Cardiac fibroblast (primary cell): ENCODE data around the gene CDC16.

Source experiments
- DNase-seq, 2 donors: peaks; one replicate each; pipeline versions ENCODE4 v3.0.0 to v3.0.0-alpha.2; 2010; ENCODE audit warnings: low read depth in 2 of 2
- H3K4me3 ChIP-seq, 2 donors: replicated peaks in 1 of 2; 1 replicate in 1 of 2; 2 replicates in 1 of 2; pipeline ENCODE4 v1.5.1; 2011; ENCODE audit warnings: low read depth in 2 of 2, low read length in 2 of 2, mild to moderate bottlenecking in 2 of 2, moderate library complexity in 1 of 2
- CTCF ChIP-seq: IDR thresholded peaks from one replicate; pipeline ENCODE4 v1.5.1; 2011; ENCODE audit warnings: low read depth, mild to moderate bottlenecking, low read length, inconsistent platforms

The CDC16 gene

GRCh38 chr13:114227528-114227927, 7.2 kb upstream of the CDC16 start:
- DNase-seq = no peak
- H3K4me3 ChIP-seq = no peak overlapping the region
- TF ChIP-seq CTCF = no peak

- H3K4me3 ChIP-seq = no peak overlapping the region
- no peak for TF ChIP-seq CTCF
- DNase-seq = no peak
These were observed 6.5 kb upstream of the CDC16 start for GRCh38 chr13:114228176-114228575.

- no peak overlapping the region for H3K4me3 ChIP-seq
- DNase-seq = peak in 1 of 2 donors; percentile 20
- TF ChIP-seq CTCF = no peak
These were observed 5.2 kb upstream of the CDC16 start for GRCh38 chr13:114229506-114229905.

GRCh38 chr13:114230117-114230516, 4.6 kb upstream of the CDC16 start:
- H3K4me3 ChIP-seq = no peak overlapping the region
- no peak for DNase-seq
- TF ChIP-seq CTCF = no peak

GRCh38 chr13:114230575-114230974, 4.1 kb upstream of the CDC16 start:
- no peak overlapping the region for H3K4me3 ChIP-seq
- no peak for TF ChIP-seq CTCF
- no peak for DNase-seq

GRCh38 chr13:114231886-114232285, 2.8 kb upstream of the CDC16 start:
- TF ChIP-seq CTCF = no peak
- H3K4me3 ChIP-seq = no peak overlapping the region
- no peak for DNase-seq

GRCh38 chr13:114234266-114234644, 442 bp upstream of the CDC16 start:
- no peak for DNase-seq
- H3K4me3 ChIP-seq = peak overlapping the region; percentile 90 to 91
- no peak for TF ChIP-seq CTCF
